Measurements from ENCODE around the gene ANKIB1.

The ANKIB1 gene

GRCh38 chr7:92402920-92403759, 157.4 kb downstream of the ANKIB1 start:
- Histone ChIP-seq H3K9me3 (ENCODE audit: control insufficient read depth, insufficient read depth, low read length) (no peaks in the 10 kb centered on the region), H3K27ac (ENCODE audit: low read depth, low read length) (no peak overlapping the region), H3K4me2 (ENCODE audit: low read length) (no peak overlapping the region), H3K79me2 (ENCODE audit: control insufficient read depth, low read length) (no peaks in the 10 kb centered on the region), H4K20me1 (ENCODE audit: control insufficient read depth, insufficient read depth, low read depth, low read length) (no peaks in the 10 kb centered on the region), H3K36me3 (ENCODE audit: control insufficient read depth, low read length) (peaks cover 20% of the 10 kb centered on the region), H3K27me3 (ENCODE audit: control insufficient read depth, low read length) (no peaks in the 10 kb centered on the region), H3K4me1 (ENCODE audit: control insufficient read depth, low read length) (no peaks in the 10 kb centered on the region), H3F3A (ENCODE audit: control insufficient read depth, insufficient read depth) (0 out of 2 replicates have a peak, but pooled peaks cover 2% of the 10 kb centered on the region), H3K4me3 (ENCODE audit: low read length) (no peak overlapping the region), H3K9me2 (replicated peaks; ENCODE audit: control insufficient read depth, low read length) (no peaks in the 10 kb centered on the region)
- no peak for TF ChIP-seq EZH2phosphoT487 (IDR thresholded peaks at IDR 0.05; ENCODE audit: borderline replicate concordance, low read length)
- TF ChIP-seq CTCF (IDR thresholded peaks at IDR 0.05; ENCODE audit: low read depth, low read length, poor library complexity, severe bottlenecking): no peak

- Histone ChIP-seq H3K27me3 (ENCODE audit: control insufficient read depth, low read length) (no peaks in the 10 kb centered on the region), H3F3A (ENCODE audit: control insufficient read depth, insufficient read depth) (0 out of 2 replicates have a peak, but pooled peaks cover 2% of the 10 kb centered on the region), H3K4me1 (ENCODE audit: control insufficient read depth, low read length) (no peaks in the 10 kb centered on the region), H3K9me2 (replicated peaks; ENCODE audit: control insufficient read depth, low read length) (no peaks in the 10 kb centered on the region), H3K79me2 (ENCODE audit: control insufficient read depth, low read length) (no peaks in the 10 kb centered on the region), H3K4me3 (ENCODE audit: low read length) (no peak overlapping the region), H4K20me1 (ENCODE audit: control insufficient read depth, insufficient read depth, low read depth, low read length) (no peaks in the 10 kb centered on the region), H3K4me2 (ENCODE audit: low read length) (no peak overlapping the region), H3K27ac (ENCODE audit: low read depth, low read length) (no peak overlapping the region), H3K9me3 (ENCODE audit: control insufficient read depth, insufficient read depth, low read length) (no peaks in the 10 kb centered on the region), H3K36me3 (ENCODE audit: control insufficient read depth, low read length) (peaks cover 15% of the 10 kb centered on the region)
- TF ChIP-seq EZH2phosphoT487 (IDR thresholded peaks at IDR 0.05; ENCODE audit: borderline replicate concordance, low read length) (no peak), CTCF (IDR thresholded peaks at IDR 0.05; ENCODE audit: low read depth, low read length, poor library complexity, severe bottlenecking) (no peak)
These were observed 157.9 kb downstream of the ANKIB1 start for GRCh38 chr7:92403760-92404074.

DNA sequence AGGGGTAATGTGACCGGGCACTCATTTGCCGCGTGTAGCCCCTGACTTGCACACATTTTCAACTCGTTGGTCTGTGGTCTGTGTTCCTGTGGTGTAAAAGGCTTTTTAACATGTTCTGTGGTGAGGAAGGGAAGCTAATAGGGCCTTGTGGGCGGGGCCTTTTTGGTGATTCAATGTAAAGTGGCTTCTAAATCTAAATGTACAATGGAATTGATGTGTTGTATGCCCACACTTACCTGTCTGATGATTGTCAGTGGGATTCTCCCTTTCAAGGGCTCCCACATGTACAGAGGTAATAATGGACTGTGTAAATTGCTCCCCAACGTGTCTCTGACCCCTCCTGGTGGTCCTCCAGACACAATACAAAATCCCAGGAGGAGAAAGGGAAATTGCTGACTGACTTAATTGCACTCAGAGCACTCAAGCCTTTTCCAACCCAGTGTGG, 158.4 kb downstream of the ANKIB1 start:
- no peaks in the 10 kb centered on the region for H3K4me1 ChIP-seq (ENCODE audit: control insufficient read depth, low read length)
- peaks cover 10% of the 10 kb centered on the region for H3K36me3 ChIP-seq (ENCODE audit: control insufficient read depth, low read length)
- H3F3A ChIP-seq (ENCODE audit: control insufficient read depth, insufficient read depth): 0 out of 2 replicates have a peak, but pooled peaks cover 2% of the 10 kb centered on the region
- TF ChIP-seq CTCF (IDR thresholded peaks at IDR 0.05; ENCODE audit: low read depth, low read length, poor library complexity, severe bottlenecking) (peak; percentile 35), EZH2phosphoT487 (IDR thresholded peaks at IDR 0.05; ENCODE audit: borderline replicate concordance, low read length) (no peak)
- H3K9me2 ChIP-seq (replicated peaks; ENCODE audit: control insufficient read depth, low read length): no peaks in the 10 kb centered on the region
- H3K79me2 ChIP-seq (ENCODE audit: control insufficient read depth, low read length): no peaks in the 10 kb centered on the region
- no peak overlapping the region for H3K4me3 ChIP-seq (ENCODE audit: low read length)
- H3K4me2 ChIP-seq (ENCODE audit: low read length): no peak overlapping the region
- no peaks in the 10 kb centered on the region for H3K9me3 ChIP-seq (ENCODE audit: control insufficient read depth, insufficient read depth, low read length)
- H3K27ac ChIP-seq (ENCODE audit: low read depth, low read length): no peak overlapping the region
- no peaks in the 10 kb centered on the region for H4K20me1 ChIP-seq (ENCODE audit: control insufficient read depth, insufficient read depth, low read depth, low read length)
- H3K27me3 ChIP-seq (ENCODE audit: control insufficient read depth, low read length): no peaks in the 10 kb centered on the region

Measured in DOHH2 (cell line).